Fibroblast of upper back skin (primary cell): Measurements from ENCODE around the gene LRRTM3.

Experiments used
- DNase-seq: peaks from one replicate; pipeline ENCODE4 v3.0.0-alpha.2; 2013

The LRRTM3 gene

DNA sequence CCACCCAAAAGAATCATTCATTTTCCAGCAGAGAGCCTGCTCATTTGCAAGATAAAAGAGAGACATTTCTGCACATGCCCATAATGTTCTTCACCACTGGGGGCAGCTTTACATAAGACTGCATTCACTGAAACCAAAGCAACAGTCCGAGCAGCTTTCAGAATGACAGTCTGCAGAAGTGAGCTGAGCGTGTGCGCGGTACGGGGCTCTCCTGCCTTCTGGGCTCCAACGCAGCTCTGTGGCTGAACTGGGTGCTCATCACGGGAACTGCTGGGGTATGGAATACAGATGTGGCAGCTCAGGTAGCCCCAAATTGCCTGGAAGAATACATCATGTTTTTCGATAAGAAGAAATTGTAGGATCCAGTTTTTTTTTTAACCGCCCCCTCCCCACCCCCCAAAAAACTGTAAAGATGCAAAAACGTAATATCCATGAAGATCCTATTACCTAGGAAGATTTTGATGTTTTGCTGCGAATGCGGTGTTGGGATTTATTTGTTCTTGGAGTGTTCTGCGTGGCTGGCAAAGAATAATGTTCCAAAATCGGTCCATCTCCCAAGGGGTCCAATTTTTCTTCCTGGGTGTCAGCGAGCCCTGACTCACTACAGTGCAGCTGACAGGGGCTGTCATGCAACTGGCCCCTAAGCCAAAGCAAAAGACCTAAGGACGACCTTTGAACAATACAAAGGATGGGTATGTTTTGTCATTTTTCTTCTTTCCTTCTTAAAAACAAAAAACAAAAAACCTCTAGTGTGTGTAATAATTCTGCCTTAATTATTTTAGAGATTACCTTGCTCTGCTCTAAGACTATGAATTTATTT, at the start of gene LRRTM3:
TSS of gene LRRTM3 (plus strand) at position 141 of the 820 bp plus-strand sequence.
- peak; percentile 87 for DNase-seq

DNA sequence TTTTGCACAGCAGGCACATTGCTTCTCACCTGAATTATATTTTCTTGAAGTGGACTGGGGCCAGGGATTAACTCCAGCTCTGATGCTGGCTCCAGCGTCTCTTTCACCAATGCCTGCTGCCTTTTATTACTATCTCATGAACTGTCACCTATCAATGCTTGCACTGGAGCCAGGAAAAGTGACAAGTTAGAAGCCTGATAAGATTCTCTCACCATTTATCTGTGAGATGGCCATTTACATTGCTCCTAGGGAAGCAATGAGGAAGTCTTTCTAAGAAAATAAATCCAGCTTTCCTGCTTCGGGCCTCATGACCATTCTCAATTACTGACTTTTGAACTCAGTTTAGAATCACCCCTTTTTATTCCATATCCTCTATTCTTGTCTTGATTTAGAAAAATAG, 48.5 kb upstream of the LRRTM3 start:
- DNase-seq: no peak

DNA sequence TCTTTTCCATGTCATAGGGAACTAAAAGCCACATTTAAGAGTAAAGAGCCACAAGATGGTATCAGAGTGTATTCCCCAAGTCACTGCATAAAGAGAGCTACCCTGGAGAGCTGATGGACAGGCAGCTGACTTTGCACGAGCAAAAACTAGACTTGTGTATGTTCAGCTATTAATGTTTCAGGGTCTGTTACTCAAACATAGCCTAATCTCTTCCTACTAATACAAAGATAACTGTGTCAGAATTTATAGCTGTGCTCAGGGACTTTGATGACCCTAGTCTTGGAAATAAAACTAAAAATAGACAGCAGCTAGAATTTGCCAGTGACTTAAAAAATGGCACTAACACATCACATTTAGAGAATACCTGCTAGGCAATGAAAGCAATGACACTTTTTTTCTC, 45.5 kb upstream of the LRRTM3 start:
- no peak for DNase-seq

DNA sequence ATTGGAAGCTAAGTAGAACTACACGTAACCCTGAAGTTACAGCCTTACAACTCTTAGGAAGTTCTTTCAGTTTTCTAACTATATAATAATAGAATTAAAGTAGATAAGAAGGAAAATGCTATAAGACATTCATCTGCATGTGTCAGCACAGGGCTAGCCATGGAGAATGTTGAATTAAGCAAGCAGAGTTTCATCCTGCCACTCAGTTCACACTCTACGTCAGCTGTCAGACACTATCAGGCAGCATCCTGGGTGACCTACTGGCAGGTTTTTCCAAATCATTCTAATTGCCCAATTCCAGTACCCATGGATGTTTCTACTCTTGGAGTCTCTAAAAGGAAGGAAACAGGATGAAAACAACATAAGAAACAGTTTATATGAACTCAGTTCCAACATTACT, 45.0 kb upstream of the LRRTM3 start:
- DNase-seq: no peak

DNA sequence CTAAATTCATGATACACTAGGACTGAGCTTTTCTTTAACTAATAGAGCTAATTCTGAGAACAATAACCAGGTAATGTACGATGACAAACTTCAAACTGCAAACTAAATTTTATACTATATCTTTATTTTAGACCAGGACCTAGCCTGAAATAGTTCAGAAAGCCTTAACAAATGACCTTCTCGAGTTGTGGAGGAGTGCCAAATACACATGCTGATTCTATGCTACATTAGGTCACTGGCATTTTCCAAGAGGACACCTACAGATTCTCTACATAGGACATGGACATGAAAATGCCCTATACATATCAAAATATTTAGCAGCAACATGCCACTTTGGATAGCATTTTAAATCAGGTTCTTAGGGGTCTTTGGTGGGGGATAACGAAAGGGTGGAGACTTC, 44.0 kb upstream of the LRRTM3 start:
- no peak for DNase-seq

DNA sequence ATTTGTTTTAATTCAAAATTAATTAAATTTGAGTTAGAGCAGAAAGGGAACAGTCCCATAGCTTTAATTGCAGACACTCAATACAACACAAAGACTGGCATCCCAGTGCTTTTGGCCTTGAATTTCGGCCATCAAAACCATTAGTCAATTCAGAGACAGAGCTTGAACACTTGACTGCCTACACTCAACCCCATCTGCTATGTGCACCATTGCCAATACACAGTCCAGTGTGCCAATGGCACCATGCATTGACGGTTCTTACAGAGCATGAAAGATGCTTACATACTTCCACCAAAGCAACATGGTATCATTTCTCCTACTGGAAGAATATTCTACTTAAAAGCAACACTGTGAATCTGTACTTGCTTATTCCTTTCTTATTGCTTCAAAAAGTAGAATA, 43.6 kb upstream of the LRRTM3 start:
- no peak for DNase-seq

DNA sequence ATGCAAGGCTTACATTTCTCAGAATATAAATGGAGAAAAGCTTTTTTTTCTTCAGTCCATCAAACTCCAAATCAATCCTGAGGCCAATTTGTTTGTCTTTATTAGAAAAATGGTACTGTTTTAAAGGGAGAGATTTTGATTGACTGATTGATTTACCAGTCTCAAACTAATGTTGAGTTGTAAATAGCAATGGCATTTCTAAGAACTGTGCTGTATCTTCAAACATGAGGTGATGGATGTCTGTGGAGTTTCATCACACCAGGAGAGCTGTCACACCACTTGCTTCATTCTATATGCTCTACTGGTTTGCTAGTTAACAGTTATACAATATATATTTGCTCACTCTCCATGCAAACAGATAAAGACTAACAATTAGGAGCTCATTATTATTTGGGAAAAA, 39.0 kb upstream of the LRRTM3 start:
- DNase-seq: no peak

DNA sequence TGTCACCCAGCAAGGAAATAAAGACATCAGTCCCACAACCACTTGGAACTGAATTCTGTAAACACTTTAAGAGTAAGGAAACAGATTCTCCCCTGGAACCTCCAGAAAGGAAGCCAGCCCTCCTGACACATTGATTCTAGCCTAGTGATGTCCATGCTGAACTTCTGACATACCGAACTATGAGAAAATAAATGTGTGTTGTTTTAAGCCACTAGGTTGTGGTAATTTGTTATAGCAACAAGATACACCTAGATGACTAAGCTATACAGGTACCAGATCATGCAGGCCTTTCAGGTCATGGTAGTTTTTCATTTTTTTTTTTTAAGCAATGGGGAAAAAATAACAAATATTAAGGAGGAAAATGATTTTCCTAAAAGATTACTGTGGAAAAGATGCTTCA, 37.6 kb upstream of the LRRTM3 start:
- no peak for DNase-seq

DNA sequence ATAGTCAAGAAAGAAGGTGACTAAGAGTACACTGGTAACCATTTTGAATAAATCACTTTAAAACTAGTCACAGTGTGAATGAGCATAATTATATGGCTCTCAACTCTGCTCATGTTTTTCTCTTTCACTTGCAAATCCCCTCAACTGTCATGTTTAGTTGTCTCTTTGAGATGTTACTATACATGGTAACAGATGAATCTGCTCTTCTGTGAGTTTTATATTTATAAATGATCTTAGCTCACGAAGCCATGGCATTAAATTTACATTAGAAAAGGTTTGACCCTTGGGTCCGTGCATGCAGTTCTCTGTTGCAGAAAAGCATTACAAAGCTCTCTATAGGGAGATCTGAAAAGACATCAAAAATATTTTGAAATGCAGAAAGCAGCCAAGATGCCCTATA, 33.0 kb upstream of the LRRTM3 start:
- no peak for DNase-seq

DNA sequence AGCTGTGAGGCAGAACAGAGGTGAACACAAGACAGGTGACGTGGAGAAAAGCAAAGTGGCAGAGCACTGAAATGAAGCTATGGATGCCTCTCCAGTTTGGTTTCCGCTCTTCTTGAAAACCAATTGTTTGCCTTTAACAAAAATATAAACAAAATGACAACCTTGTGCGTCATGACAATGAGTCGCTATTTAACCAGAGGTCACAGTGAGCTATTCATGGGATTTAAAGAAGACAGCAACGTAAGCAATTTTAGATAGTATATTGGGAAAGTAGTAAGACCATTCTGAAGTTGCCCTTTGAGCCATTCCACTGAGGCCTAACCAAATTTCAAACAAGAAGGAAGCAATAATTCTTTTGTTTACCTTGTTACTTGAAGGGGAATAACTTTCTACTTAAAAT, 15.2 kb upstream of the LRRTM3 start:
- DNase-seq: no peak

DNA sequence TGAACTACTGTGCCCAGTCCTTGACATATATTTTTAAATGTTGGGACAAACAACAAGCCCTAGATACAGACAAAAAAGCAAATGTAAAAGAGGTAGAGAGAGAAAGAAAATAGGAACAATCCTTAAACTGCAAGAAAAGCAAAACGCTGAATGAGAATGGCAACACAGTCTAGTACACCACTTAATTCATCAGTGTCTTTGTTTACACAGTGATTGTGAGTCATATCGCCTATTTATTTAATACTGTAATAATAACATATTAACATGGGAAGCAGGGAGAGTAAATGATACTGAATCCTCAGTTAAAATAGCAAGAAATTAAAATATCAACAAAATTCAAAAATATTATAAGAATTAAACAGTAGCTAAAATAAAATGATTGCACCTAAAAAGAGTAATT, 9.8 kb upstream of the LRRTM3 start:
- no peak for DNase-seq

DNA sequence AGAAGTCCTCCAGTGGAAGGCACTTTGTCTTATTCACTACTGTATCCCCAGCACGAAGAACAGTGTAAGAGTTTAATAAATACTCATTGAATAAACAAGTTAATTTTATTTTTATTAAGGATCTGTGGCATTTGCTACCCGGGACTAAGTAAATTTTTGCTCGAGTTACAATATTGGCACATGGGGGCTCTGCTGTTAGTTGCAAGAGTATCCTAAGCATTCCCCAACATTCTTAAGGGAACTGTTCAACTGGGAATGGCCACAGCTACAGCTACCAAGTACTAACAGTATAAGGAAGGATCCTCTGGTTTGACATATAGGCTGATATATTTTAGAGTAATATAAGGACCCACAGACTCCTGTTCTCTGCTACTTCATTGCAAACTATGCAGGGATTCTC, 8.7 kb upstream of the LRRTM3 start:
- DNase-seq: no peak

DNA sequence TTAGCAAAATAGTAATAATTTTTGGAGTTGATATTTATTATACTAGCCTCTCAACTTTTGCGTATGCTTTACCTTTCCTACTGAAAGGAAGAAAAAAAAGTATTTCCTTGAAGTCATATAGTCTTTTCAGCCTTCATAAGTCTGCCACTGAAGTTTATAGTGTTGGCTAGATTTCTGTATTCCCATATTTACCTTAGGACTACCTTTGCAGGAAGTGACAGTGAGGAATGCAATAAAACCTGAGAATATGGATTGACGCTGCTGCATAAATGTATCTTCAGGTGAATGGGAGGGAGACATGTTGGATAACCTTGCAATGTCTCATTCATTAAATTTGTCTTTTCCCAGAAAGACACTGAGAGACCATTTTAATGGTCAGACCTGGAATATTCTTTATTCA, 6.6 kb upstream of the LRRTM3 start:
- DNase-seq: no peak

DNA sequence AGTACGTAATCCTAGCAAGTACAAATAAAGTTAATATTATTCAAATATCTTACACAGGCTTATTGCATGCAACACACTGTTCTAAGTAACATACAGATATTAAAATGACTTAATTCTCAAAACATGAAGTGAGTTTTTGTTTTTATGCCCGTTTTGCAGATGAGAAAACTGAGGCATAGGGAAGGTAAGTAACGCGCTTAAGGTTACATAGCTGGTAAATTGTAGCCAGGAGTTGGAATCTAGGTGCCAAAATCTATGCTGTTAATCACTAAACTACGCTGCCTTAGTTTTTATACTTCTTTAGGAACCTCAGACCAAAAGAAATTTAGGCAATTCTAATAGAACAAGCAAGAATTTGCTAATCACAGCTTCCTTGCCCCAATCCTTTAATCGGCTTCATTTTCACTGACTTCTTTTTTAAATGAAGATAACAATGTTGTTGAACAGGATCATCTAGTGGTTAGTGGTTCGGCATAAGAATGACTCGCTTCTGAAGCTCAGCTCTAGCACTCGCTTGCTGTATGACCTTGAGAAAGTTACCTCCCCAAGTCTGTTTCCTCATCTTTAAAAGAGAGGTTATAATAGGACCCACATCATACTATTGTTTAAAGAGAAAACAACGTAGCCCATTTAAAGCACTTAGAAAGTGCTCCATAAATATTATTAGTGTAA, 1.0 kb upstream of the LRRTM3 start:
- DNase-seq: no peak

DNA sequence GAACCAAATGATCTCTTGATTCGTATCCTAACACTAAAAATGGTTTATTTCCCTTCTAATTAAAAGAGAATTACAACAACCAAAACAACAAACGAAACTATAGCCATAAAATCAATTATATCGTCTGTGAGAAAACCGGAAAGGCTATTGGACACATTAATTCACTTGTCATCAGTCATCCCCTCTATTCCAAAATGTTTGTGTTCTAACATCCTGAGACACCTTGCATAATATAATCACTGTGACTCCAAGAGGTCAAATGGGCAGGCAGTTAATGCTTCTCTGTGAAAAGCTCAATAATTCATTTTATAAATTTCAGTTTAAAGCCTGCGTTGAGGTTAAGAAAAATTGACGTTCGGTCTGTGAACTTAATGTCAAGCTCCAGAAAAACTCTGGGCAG, 463 bp upstream of the LRRTM3 start:
- no peak for DNase-seq

DNA sequence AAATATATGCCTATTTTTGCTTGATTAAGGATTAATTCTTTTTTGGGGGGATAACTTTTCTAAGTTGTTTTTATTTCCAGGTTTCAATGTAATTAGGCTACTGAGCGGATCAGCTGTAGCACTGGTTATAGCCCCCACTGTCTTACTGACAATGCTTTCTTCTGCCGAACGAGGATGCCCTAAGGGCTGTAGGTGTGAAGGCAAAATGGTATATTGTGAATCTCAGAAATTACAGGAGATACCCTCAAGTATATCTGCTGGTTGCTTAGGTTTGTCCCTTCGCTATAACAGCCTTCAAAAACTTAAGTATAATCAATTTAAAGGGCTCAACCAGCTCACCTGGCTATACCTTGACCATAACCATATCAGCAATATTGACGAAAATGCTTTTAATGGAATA, 1.0 kb downstream of the LRRTM3 start:
- no peak for DNase-seq

DNA sequence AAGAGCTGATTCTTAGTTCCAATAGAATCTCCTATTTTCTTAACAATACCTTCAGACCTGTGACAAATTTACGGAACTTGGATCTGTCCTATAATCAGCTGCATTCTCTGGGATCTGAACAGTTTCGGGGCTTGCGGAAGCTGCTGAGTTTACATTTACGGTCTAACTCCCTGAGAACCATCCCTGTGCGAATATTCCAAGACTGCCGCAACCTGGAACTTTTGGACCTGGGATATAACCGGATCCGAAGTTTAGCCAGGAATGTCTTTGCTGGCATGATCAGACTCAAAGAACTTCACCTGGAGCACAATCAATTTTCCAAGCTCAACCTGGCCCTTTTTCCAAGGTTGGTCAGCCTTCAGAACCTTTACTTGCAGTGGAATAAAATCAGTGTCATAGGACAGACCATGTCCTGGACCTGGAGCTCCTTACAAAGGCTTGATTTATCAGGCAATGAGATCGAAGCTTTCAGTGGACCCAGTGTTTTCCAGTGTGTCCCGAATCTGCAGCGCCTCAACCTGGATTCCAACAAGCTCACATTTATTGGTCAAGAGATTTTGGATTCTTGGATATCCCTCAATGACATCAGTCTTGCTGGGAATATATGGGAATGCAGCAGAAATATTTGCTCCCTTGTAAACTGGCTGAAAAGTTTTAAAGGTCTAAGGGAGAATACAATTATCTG, 1.6 kb downstream of the LRRTM3 start:
- DNase-seq: no peak

DNA sequence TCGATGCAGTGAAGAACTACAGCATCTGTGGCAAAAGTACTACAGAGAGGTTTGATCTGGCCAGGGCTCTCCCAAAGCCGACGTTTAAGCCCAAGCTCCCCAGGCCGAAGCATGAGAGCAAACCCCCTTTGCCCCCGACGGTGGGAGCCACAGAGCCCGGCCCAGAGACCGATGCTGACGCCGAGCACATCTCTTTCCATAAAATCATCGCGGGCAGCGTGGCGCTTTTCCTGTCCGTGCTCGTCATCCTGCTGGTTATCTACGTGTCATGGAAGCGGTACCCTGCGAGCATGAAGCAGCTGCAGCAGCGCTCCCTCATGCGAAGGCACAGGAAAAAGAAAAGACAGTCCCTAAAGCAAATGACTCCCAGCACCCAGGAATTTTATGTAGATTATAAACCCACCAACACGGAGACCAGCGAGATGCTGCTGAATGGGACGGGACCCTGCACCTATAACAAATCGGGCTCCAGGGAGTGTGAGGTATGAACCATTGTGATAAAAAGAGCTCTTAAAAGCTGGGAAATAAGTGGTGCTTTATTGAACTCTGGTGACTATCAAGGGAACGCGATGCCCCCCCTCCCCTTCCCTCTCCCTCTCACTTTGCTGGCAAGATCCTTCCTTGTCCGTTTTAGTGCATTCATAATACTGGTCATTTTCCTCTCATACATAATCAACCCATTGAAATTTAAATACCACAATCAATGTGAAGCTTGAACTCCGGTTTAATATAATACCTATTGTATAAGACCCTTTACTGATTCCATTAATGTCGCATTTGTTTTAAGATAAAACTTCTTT, 2.3 kb downstream of the LRRTM3 start:
- DNase-seq: peak; percentile 46

DNA sequence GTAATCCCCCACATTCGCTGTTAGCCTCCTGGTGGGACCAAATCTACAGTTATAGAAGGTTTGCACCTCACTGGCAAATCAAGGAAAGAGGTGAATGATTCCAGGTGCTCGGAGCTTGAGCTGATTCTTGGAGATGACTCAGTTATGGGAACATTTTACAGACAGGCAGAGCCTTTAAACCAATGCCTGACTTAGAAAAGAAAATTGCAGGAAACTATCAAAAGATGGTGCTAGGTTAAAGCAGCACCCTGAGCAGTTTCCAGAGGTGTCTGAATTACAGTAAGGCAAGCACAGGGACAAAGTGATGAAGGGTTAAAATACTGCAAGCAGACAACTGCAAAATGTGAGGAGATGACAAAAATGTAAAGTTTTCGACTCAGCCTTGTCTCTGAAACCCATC, 2.9 kb downstream of the LRRTM3 start:
- no peak for DNase-seq

DNA sequence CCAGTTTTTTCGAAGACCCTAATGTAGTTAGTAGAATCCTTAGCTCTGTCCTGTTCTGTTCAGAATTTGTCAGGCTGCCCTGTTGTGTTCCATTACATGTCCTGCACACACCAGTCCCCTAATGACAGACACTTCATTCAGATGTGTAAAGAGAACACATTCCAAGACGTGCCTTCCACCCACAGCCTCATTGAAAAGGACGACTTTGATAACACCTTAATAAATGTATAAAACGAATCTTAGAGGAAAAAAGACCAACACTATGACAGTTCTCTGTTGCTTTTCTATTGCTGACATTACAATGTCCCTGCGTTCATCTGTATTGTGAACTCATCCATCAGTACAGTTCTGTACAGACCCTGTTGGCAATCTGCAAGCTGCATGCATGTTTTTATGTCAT, 3.5 kb downstream of the LRRTM3 start:
- DNase-seq: no peak

DNA sequence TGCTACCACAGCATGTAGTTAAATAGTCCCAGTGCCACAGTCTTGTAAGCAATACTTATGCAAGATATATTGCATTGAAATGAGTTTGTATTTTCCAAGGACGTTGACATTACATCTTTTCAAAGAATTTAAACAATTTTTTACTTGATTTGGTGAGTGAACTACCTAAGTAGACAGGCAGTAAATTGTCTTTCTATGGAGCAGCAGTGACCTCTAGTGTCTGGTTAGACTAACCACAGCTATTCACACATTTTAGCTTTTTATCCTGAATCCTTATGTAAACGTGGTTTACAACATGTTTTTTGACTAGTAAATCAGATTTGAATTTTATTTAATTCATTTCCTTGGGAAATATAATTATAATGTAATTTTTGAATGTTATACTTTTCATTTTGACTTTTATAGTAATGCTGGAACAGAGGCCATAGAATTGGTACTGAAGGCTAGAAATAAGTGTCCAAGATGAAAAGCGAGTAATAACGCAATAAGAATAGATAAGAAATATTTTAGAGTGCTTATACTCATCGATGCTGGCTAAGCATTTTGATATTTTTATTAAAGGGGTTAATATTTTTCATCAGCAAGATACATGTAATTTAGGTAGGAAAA, 5.6 kb downstream of the LRRTM3 start:
- DNase-seq: peak; percentile 78

DNA sequence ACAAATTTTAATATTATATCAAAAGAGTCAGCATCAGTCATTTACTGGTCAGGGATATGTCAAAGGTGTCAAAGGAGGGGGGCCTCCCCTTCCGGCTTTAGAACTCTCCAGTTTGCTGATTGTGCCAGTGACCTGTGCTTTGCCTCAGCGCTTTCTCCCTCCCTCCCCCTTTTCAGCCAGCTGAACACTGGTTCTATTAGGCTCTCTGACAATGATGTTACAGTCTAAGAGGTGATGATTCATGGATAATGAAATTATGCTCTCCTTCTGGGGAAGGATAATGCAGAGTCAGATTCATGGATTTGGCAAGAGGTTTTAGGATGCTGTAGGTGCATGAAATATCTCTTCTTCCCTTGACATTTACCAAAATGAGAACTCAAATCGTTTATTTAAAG, 6.1 kb downstream of the LRRTM3 start:
- DNase-seq: peak; percentile 15

DNA sequence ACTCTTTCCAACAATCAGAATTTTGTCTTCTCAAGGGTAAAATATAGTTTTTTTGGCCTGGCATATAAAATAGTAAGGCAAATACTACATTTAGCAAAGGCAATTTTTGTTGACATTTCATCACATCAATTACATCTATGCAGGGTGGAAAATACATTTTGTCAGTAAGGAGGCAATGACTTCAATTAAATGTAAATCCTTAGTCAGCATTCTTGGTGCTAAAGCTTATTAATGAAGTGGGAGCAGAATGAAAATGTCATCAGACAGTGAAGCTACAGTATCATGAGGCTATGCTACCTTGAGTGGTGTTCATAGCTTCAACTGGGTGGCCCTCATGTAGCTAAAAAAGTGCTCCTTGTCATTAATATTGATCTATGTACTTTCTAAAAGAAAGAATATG, 8.9 kb downstream of the LRRTM3 start:
- DNase-seq: no peak
